H9 (cell line): Measurements from ENCODE around the gene EDIL3. TPM values are rescaled to one million over a fixed set of nuclear protein-coding genes. Genes with fewer than 3 reads are reported as not detected.

ENCODE experiments used
- DNase-seq: peaks from one replicate; pipeline ENCODE4 v3.0.0-alpha.2; 2017
- H2AFZ ChIP-seq: one replicate; pipeline ENCODE4 v1.6.1; 2013; ENCODE audit warnings: mild to moderate bottlenecking, low read length, control low read depth, moderate library complexity
- H2AK5ac ChIP-seq: 2 replicates; pipeline ENCODE4 v1.6.1; 2013; ENCODE audit warnings: low read length, control low read depth, mixed read lengths; ENCODE audit not compliant: insufficient read length
- H2BK120ac ChIP-seq: one replicate; pipeline ENCODE4 v1.6.1; 2013; ENCODE audit warnings: low read depth, mild to moderate bottlenecking, low read length, control low read depth, inconsistent platforms; ENCODE audit not compliant: poor library complexity, severe bottlenecking
- H2BK12ac ChIP-seq: 2 replicates; pipeline ENCODE4 v1.6.1; 2013; ENCODE audit warnings: low read length, control low read depth, mixed read lengths, low read depth; ENCODE audit not compliant: insufficient read length
- H2BK15ac ChIP-seq: 2 replicates; pipeline ENCODE4 v1.6.1; 2013; ENCODE audit warnings: low read depth, low read length, control low read depth
- H2BK20ac ChIP-seq: one replicate; pipeline ENCODE4 v1.6.1; 2013; ENCODE audit warnings: low read depth, mild to moderate bottlenecking, low read length, control low read depth, inconsistent platforms; ENCODE audit not compliant: poor library complexity, severe bottlenecking
- H2BK5ac ChIP-seq: 2 replicates; pipeline ENCODE4 v1.6.1; 2013; ENCODE audit warnings: low read length, control low read depth, mixed read lengths; ENCODE audit not compliant: insufficient read length
- H3K14ac ChIP-seq: 2 replicates; pipeline ENCODE4 v1.6.1; 2013; ENCODE audit warnings: low read length, control low read depth; ENCODE audit not compliant: insufficient read depth
- H3K18ac ChIP-seq: 2 replicates; pipeline ENCODE4 v1.6.1; 2013; ENCODE audit warnings: low read depth, mild to moderate bottlenecking, mixed read lengths, low read length, control low read depth; ENCODE audit not compliant: insufficient read length
- H3K23ac ChIP-seq: 2 replicates; pipeline ENCODE4 v1.6.1; 2013; ENCODE audit warnings: low read length, control low read depth, mixed read lengths, low read depth; ENCODE audit not compliant: insufficient read length
- H3K23me2 ChIP-seq: 2 replicates; pipeline ENCODE4 v1.6.1; 2013; ENCODE audit warnings: low read depth, mild to moderate bottlenecking, mixed read lengths, low read length, control low read depth; ENCODE audit not compliant: insufficient read length, poor library complexity, severe bottlenecking
- H3K27ac ChIP-seq: 2 replicates; pipeline ENCODE4 v1.5.1; 2013; ENCODE audit warnings: low read length, control low read depth, mixed read lengths, low read depth; ENCODE audit not compliant: insufficient read length
- H3K27me3 ChIP-seq: 2 replicates; pipeline ENCODE4 v1.6.1; 2013; ENCODE audit warnings: low read length, control low read depth, inconsistent platforms; ENCODE audit not compliant: insufficient read depth
- H3K4ac ChIP-seq: 2 replicates; pipeline ENCODE4 v1.6.1; 2013; ENCODE audit warnings: low read depth, mild to moderate bottlenecking, control low read depth, inconsistent platforms, low read length, moderate library complexity
- H3K4me1 ChIP-seq: 2 replicates; pipeline ENCODE4 v1.6.1; 2013; ENCODE audit warnings: low read length, control low read depth, inconsistent platforms; ENCODE audit not compliant: insufficient read depth
- H3K4me2 ChIP-seq: 2 replicates; pipeline ENCODE4 v1.6.1; 2013; ENCODE audit warnings: low read length, control low read depth, mixed read lengths; ENCODE audit not compliant: insufficient read length, insufficient read depth
- H3K56ac ChIP-seq: 2 replicates; pipeline ENCODE4 v1.6.1; 2013; ENCODE audit warnings: low read depth, mild to moderate bottlenecking, mixed read lengths, low read length, control low read depth; ENCODE audit not compliant: insufficient read length
- H3K79me1 ChIP-seq: 2 replicates; pipeline ENCODE4 v1.6.1; 2013; ENCODE audit warnings: low read depth, mild to moderate bottlenecking, moderate library complexity, low read length, control low read depth, inconsistent platforms; ENCODE audit not compliant: insufficient read depth, poor library complexity, severe bottlenecking
- H3K79me2 ChIP-seq: 2 replicates; pipeline ENCODE4 v1.6.1; 2013; ENCODE audit warnings: low read length, control low read depth, inconsistent platforms; ENCODE audit not compliant: insufficient read depth
- H3K9ac ChIP-seq: 2 replicates; pipeline ENCODE4 v1.6.1; 2013; ENCODE audit warnings: low read length, control low read depth, mixed read lengths; ENCODE audit not compliant: insufficient read length; ENCODE audit errors: extremely low read depth
- H3K9me3 ChIP-seq: one replicate; pipeline ENCODE4 v1.6.1; 2013; ENCODE audit warnings: low read depth, low read length, inconsistent platforms; ENCODE audit not compliant: control insufficient read depth
- H3T11ph ChIP-seq: one replicate; pipeline ENCODE4 v1.6.1; 2013; ENCODE audit warnings: mild to moderate bottlenecking, low read length, control low read depth, inconsistent platforms
- H4K20me1 ChIP-seq: one replicate; pipeline ENCODE4 v1.6.1; 2013; ENCODE audit not compliant: control insufficient read depth, insufficient read length, insufficient read depth
- H4K5ac ChIP-seq: 2 replicates; pipeline ENCODE4 v1.6.1; 2013; ENCODE audit warnings: low read depth, mild to moderate bottlenecking, mixed read lengths, low read length, control low read depth; ENCODE audit not compliant: insufficient read length
- H4K8ac ChIP-seq: replicated peaks from 2 replicates; pipeline ENCODE4 v1.6.1; 2013; ENCODE audit warnings: low read length, control low read depth, mixed read lengths, low read depth; ENCODE audit not compliant: insufficient read length
- H4K91ac ChIP-seq: 2 replicates; pipeline ENCODE4 v1.6.1; 2013; ENCODE audit warnings: low read depth, mild to moderate bottlenecking, moderate library complexity, mixed read lengths, low read length, control low read depth; ENCODE audit not compliant: insufficient read length
- H3K27ac Mint-ChIP-seq, 3 experiments: 2 replicates in 2 of 3; 3 replicates in 1 of 3; pipeline ENCODE4 v1.8.0; 2020 to 2021; ENCODE audit warnings: mixed read lengths in 3 of 3, mild to moderate bottlenecking in 1 of 3, moderate library complexity in 1 of 3
- H3K27me3 Mint-ChIP-seq: 2 replicates; pipeline ENCODE4 v1.8.0; 2021; ENCODE audit warnings: low read depth, mild to moderate bottlenecking, moderate library complexity, mixed read lengths
- H3K36me3 Mint-ChIP-seq, 3 experiments: 2 replicates in 2 of 3; 3 replicates in 1 of 3; pipeline ENCODE4 v1.8.0; 2020 to 2021; ENCODE audit warnings: low read depth in 3 of 3, mixed read lengths in 3 of 3; ENCODE audit not compliant: insufficient read depth in 1 of 3
- H3K4me1 Mint-ChIP-seq, 2 experiments: 2 replicates each; pipeline ENCODE4 v1.8.0; 2020; ENCODE audit warnings: mixed read lengths in 2 of 2
- H3K4me3 Mint-ChIP-seq, 2 experiments: 2 replicates in 1 of 2; 3 replicates in 1 of 2; pipeline ENCODE4 v1.8.0; 2020 to 2021; ENCODE audit warnings: mild to moderate bottlenecking in 2 of 2, mixed read lengths in 2 of 2, moderate library complexity in 1 of 2
- H3K9me3 Mint-ChIP-seq, 2 experiments: 2 replicates in 1 of 2; 3 replicates in 1 of 2; pipeline ENCODE4 v1.8.0; 2020; ENCODE audit warnings: mild to moderate bottlenecking in 2 of 2, mixed read lengths in 2 of 2, moderate library complexity in 1 of 2
- WGBS: extraction: QIAGEN DNeasy Blood & Tissue Kit; methylation state at CpG from one replicate; pipeline ENCODE4 v1.1.7; 2013; ENCODE audit warnings: missing lambda C conversion rate, low lambda C conversion rate, mixed read lengths; ENCODE audit not compliant: insufficient read length; ENCODE audit errors: extremely low coverage; 5-methylcytosine and 5-hydroxymethylcytosine counted together
- total RNA-seq: library from RNA; stranded (reverse); gene quantifications from 2 replicates; pipeline ENCODE4 v1.2.1, GENCODE V29; 2021
- TF ChIP-seq, protein P1 (sequence below): fragments of 200-600 bp; sonication (generic); conservative IDR thresholded peaks from 3 replicates; pipeline ENCODE4 v1.8.0; 2021; ENCODE audit warnings: antibody characterized with exemption, mild to moderate bottlenecking

EDIL3 gene
- total RNA-seq, 1 experiment from 2014 or later, result 61.9 TPM

DNA sequence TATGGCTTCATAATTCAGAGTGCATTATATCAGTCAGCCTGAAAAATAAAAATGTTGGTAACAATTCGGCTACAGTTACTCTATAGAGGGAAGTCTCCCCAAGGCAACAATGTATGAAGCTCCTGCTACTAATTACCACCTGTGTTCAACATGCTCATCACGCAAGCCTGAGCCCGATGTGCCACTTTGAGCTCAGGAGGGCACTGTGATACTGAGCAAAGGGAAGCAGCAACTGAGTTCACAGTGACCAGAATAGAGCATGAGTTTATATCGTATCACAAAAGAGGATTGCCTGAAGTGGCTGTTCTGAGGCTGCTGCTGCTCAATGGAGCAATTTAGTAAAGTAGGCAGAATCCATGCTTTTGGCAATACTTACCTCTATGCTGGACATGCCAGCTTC, 462.0 kb downstream of the EDIL3 start:
- H3K36me3 Mint-ChIP-seq, result no peaks in the 10 kb centered on the region
- Histone ChIP-seq H3K4ac (no peak overlapping the region), H4K91ac (no peak overlapping the region), H2BK15ac (no peak overlapping the region), H3K18ac (no peak overlapping the region), H3K4me2 (no peak overlapping the region), H3K23ac (no peak overlapping the region), H3K56ac (no peak overlapping the region), H2BK120ac (no peak overlapping the region), H2AFZ (no peak overlapping the region), H2AK5ac (no peak overlapping the region), H2BK20ac (no peak overlapping the region), H3K14ac (no peak overlapping the region), H4K5ac (no peak overlapping the region), H3K79me1 (no peaks in the 10 kb centered on the region), H3K23me2 (no peaks in the 10 kb centered on the region), H4K8ac (no peak overlapping the region), H2BK5ac (no peak overlapping the region), H3K27ac (no peak overlapping the region), H3K9me3 (no peaks in the 10 kb centered on the region), H3K79me2 (no peaks in the 10 kb centered on the region), H3K4me1 (no peaks in the 10 kb centered on the region; the same call in 1 of the 2 replicates), H2BK12ac (no peak overlapping the region), H3K27me3 (no peaks in the 10 kb centered on the region), H3T11ph (no peak overlapping the region), H3K9ac (no peak overlapping the region), H4K20me1 (no peaks in the 10 kb centered on the region)
- H3K9me3 Mint-ChIP-seq, result no peaks in the 10 kb centered on the region; a peak in 1 of 5 replicates
- no peaks in the 10 kb centered on the region; the same call in 1 of the 2 replicates for H3K27me3 Mint-ChIP-seq
- TF ChIP-seq, protein P1, sequence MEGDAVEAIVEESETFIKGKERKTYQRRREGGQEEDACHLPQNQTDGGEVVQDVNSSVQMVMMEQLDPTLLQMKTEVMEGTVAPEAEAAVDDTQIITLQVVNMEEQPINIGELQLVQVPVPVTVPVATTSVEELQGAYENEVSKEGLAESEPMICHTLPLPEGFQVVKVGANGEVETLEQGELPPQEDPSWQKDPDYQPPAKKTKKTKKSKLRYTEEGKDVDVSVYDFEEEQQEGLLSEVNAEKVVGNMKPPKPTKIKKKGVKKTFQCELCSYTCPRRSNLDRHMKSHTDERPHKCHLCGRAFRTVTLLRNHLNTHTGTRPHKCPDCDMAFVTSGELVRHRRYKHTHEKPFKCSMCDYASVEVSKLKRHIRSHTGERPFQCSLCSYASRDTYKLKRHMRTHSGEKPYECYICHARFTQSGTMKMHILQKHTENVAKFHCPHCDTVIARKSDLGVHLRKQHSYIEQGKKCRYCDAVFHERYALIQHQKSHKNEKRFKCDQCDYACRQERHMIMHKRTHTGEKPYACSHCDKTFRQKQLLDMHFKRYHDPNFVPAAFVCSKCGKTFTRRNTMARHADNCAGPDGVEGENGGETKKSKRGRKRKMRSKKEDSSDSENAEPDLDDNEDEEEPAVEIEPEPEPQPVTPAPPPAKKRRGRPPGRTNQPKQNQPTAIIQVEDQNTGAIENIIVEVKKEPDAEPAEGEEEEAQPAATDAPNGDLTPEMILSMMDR, result no peak
- no peak overlapping the region; a peak in 1 of 7 replicates for H3K27ac Mint-ChIP-seq
- no CpG with 5 or more reads among the region's 4 CpGs for WGBS
- H3K4me1 Mint-ChIP-seq, result peaks cover 16 to 19% of the 10 kb centered on the region in 2 experiments
- no peak for DNase-seq
- no peak overlapping the region for H3K4me3 Mint-ChIP-seq
